GM18867 (cell line): ENCODE measurements around the gene ETS2.

Source experiments
- ATAC-seq: cut with Tn5 transposase; IDR thresholded peaks from one replicate; pipeline ENCODE4 v1.9.1; 2021; ENCODE audit warnings: mild to moderate bottlenecking, moderate library complexity; ENCODE audit not compliant: unreplicated experiment

The ETS2 gene

DNA sequence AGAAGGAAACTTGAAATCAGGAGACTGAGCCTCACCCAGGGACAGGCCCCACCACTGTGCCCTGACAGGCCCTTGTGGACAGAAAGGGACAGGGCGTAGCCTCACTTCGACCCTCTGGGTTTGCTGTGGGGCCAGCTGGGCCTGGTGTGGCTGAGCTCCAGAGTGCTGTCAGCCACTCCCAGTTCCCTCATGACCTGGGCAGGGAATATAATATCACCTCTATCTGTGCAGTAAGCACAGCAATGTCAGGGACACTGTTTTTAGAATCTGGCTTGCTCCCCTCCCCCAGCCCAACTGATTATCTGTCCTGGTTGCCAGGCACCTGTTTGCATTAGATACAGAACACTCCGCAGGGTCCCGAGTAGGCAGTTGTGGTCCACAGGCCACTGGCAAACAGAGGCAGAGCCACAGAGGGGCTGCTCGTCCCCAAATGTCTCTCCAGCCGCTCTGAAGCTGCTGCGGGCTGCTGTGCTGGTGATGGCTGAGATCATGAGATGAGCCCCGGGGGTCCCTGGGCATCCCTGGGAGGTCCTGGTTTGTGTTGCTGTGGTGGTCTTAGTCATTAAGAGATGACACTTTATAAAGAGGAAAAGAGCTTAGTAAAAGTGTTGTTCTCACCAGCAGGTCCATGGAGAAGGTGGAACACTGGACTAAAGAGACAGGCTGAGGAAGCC lies 51.6 kb downstream of the ETS2 start:
- ATAC-seq, result no peak

DNA sequence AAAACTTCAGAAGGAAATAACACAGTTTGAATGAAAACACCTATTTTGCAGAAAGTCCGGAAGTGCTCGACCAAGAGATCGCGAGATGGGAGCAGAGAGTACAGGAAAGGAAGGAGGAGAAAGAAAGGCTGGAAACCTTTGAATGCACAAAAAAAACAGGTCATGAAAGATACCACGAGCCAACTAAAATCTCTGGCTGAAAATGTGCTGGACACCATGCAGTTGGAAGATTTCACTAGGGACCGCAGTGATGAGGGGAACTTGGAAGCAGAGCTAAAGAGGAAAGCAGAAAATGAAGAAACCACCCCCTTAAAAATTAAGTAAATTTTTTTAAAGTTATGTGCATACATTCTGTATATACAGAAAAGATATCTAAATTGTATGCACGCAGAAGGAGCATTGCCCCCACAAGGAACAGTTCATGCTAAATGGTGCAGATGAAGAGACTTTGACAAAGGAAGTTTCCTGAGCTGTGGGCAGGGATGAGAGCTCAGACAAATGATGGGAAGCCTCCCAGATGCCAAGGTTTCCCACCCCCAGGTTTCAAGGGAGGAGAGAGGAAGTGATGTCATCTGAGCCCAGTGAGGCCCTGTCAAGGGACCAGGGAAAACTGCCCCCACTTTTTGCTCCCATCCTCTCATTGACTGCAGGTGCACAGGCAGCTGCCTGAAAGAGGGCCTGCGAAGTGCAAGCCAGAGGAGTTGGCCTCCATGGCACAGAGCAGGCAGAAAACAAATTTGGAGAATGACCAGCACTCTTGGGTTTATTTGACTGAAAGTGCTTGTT lies 52.5 kb downstream of the ETS2 start:
- ATAC-seq, result no peak

DNA sequence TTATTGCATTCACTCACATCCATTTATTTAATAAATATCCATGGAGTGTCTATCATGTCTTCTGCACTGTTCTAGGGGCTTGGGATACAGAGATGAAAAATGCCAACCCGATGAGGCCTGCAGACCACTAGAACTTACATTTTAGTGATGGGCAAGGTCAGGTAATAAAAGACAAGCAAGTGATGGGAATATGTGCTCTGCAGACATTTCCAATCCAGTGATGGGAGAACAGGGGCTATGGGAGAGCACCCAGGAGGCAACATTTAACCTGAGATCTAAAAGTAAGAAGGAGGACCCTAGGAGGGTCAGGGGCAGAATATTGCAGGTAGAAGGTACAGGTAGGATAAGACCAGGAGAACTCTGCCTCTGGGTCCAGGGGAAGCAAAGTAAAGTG lies 53.1 kb downstream of the ETS2 start:
- ATAC-seq, result no peak

DNA sequence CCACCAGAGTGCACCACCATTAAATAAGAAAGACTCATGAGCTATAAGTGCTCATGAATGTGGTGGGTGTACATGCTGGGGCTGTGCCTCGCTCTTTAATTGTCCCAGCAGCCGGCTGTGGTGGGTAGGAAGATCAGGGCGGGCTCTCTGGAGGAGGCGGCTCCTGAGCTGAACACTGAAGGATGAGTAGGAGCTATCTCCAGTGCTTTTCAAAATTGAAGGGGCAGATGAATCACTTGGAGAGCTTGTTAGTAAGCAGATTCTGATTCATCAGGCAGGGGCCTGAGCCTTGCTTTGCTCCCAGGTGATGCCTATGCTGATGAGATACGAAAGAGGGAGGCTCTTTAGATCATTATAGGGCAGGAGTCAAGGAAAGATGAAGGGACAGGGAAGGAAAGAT lies 54.1 kb downstream of the ETS2 start:
- no peak for ATAC-seq

DNA sequence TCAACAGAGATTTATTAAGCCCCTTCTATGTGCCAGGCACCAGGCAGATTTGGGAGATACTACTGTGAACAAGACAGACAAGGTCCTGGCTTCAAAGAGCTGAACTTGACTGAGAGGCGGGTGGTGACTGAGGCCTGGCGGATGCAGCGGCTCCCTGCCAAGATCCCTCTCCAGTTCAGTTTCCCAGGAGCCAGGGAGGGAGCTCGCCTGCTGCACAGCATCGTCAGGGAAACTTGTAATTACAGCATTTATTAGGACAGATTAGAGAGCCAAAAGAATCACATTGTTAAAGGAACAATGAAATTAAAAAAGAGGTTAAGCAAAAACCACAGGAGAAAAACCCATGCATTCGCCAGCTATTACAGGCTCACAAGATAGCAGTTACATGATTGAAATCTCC lies 55.3 kb downstream of the ETS2 start:
- ATAC-seq, result no peak

DNA sequence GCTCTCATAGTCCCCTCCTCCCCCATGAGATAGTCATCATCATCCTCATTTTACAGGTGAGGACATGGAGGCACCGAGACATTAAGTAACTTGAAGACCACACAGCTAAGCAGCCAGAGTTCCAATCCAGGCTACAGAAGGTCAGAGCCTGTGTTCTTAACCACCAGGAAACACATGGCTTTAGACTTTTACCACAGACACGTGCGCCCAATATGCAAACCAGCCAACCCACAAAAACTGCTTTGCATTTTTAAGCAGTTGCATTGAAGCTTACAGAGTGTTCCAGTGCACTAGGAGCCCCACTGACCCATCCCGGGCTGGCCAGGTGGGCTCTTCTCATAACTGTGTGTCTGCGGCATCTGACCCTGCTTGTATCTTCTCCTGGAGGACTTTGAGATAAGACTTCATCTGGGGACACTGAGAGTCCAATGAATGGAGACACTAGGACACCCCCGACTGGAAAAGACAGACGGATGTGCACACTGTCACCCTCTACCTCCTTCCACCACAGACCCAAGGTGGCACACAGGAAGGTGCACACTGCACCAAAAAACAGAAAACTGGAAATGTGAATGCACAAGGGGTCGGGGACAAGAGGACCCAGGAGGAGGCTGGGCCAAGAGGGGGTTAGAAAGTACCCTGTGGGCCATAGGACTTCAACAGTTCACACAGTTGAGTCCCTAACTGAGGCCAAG lies 56.4 kb downstream of the ETS2 start:
- ATAC-seq, result peak; percentile 97

DNA sequence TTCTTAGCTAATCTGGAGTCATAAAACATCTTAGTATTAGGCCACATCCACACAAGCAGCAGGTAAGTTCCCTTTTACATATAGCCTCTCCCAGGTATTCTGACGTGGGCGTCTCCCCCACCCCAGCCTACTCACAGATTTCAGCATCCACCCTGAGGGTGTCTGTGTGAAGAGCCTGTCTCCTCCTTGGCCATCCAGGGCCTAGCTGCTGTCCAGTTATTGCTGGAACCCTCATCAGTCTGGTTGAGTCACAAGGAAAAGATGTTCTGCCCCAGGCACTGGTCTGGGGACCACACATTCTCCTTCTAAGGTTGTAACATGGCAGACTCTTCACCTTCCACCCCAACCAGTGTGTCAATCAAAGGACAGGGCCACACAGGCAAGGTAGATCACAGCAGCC lies 57.6 kb downstream of the ETS2 start:
- no peak for ATAC-seq

DNA sequence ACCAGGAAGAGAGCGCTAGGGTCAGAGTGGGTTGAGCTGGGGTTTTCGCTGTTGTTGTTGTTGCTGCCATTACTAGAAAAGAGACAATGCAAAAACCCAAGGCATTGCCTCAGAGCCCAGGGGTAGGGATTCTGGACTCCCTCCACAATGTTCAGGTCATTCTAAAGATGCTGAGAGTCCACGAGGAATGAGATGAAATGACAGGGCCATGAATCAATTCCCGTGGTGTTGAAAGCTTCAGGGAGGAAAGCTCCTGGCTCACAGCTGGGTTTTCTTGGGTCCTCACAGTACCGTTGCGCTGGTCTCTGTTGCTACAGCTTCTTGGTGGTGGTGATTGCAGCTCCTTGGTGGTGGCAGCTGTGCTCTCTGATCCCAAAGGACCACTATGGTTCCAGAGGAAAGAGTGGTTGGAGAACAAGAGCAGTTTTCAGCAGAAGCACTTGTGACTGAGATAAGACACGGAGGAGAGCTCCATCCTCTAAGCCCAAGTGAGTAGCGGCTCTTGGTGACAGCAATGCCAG lies 58.2 kb downstream of the ETS2 start:
- no peak for ATAC-seq

DNA sequence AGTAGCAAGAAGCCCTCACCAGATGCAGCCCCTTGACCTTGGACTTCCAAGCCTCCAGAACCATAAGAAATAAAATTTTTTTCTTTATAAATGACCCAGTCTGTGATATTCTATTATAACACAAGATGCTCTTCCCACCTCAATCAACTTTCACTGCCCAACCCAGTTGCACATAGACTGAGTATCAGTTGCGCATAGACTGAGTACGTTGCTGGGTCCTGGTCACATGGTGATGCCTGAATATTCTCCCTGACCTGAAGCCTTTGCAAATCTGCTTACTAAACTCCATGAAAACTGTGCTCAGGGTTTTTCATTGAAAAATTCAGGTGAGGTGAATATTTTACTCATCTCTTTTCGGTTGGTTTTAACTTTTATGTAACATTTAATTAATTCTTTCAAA lies 59.2 kb downstream of the ETS2 start:
- ATAC-seq, result no peak

DNA sequence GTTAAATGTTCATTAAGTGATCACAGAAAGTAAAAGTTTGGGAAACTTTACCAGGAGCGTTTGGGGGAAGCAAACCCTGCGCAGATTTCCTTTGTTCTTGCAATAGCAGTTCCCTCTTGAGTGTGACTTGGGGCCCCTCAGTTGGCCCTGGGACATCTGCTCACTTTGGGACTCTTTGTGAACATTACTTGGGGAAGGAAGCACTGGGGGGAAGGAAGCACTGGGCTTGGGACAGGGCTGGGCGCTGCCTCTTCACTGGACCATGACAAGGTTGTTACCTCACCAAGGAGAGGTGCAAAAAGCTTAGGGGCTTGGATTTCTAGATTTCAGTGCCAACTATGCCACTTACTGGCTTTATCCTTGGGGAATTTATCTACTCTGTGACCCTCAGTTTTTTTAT lies 63.5 kb downstream of the ETS2 start:
- no peak for ATAC-seq

DNA sequence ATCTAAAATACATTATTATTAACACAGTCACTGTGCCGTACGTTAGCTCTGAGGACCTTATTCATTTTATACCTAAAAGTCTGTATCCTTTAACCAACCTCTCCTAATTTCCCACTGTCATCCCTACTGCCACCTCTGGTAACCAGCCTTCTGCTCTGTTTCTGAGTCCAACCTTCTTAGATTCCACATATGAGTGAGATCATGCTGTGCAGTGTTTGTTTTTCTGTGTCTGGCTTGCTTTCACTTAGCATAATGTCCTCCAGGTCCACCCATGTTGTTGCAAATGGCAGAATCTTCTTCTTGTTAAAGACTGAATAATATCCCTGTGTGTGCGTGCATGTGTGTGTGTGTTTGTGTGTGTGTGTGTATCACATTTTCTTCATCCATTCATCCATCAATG lies 64.2 kb downstream of the ETS2 start:
- ATAC-seq, result no peak
